ENCODE data around the gene CDH23.

DNA sequence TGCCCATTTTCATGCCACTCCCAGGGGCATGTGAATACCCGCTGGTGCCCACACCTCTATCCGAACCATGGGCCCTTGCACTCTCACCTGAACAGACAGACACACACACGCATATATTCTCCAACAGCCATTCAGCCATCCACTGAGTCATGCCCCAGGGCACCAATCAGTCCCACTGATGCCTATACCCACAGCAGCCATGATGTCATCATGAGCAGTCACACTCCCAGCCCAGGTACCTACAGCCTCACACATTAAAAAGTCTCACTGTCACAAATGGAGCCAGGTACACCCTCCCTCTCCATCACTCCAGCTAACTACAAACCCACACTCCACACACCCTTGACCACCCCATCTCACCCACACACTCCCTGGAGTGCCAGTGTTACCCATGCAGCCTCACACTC, 364.4 kb downstream of the CDH23 start:
- no peak for TF ChIP-seq EZH2 (IDR thresholded peaks at IDR 0.05; ENCODE audit: insufficient read depth, poor library complexity, severe bottlenecking)
- no peak for TF ChIP-seq EZH2phosphoT487 (IDR thresholded peaks at IDR 0.05; ENCODE audit: insufficient read depth, low read depth)

Measured in GM23248 (cell line).